GM19467 (cell line): ENCODE results near the gene DMC1.
"Not testable (repeated sequence)": the region's sequence is repeated elsewhere in the genome, so short reads cannot be mapped to it uniquely, and the experiment has no call there.

Experiments used
- ATAC-seq: cut with Tn5 transposase; IDR thresholded peaks from one replicate; pipeline ENCODE4 v1.9.1; 2021; ENCODE audit warnings: mild to moderate bottlenecking, moderate library complexity; ENCODE audit not compliant: unreplicated experiment

Gene DMC1

DNA sequence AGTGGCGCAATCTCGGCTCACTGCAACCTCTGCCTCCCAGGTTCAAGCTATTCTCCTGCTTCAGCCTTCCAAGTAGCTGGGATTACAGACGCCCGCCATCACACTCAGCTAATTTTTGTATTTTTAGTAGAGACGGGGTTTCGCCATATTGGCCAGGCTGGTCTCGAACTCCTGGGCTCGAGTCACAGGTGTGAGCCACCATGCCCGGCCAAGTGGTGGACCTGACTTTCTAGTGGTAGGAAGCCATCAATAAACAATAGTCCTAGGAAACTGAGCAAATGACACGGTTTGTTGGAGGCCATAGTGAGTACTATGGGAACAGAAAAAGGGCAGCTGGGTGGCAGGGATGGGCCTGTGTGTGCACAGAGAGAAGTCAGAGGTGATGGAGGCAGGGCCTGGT is 99.8 kb downstream of the DMC1 start:
- ATAC-seq = not testable (repeated sequence)

DNA sequence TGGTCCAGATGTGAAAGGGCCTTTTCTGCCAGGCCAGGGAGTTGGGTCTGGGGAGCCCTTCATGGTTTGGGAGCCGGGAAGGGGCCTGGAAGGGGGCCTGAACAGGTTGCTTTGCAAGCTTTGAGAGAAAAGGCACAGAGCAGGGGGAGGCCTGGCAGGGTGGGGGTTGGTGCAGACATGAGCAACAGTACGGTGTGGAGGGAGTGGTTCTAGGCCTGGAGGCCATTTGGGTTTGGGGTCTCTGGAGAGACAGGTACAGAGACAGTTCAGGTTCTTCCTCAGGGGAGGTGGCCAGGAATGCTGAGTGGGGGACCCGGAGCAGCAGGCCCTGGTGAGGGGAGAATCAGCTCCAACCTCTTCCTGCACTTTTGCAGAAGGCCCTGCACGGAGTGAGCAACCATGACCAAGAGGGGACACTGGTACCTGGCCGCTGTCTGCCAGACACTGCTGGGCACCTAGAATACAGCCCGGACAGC is 100.6 kb downstream of the DMC1 start:
- ATAC-seq = no peak
